Stimulated activated naive CD8-positive, alpha-beta T cell treated with anti-CD3 and anti-CD28 coated beads, Interleukin-15, Interleukin-2, amounts not matched to agents 100 ng/mL and 50 ng/mL, for 24 hours (primary cell): ENCODE data around the gene MYOD1.

Experiments used
- H3K27ac Mint-ChIP-seq: one replicate; pipeline ENCODE4 v1.8.0; 2021; ENCODE audit warnings: mild to moderate bottlenecking, mixed read lengths
- H3K27me3 Mint-ChIP-seq: one replicate; pipeline ENCODE4 v1.8.0; 2021; ENCODE audit warnings: mixed read lengths
- H3K36me3 Mint-ChIP-seq: one replicate; pipeline ENCODE4 v1.8.0; 2021; ENCODE audit warnings: low read depth, mixed read lengths
- H3K4me1 Mint-ChIP-seq: one replicate; pipeline ENCODE4 v1.8.0; 2021; ENCODE audit warnings: low read depth, mixed read lengths
- H3K4me3 Mint-ChIP-seq: one replicate; pipeline ENCODE4 v1.8.0; 2021; ENCODE audit warnings: mild to moderate bottlenecking, mixed read lengths
- H3K9me3 Mint-ChIP-seq: one replicate; pipeline ENCODE4 v1.8.0; 2021; ENCODE audit warnings: mixed read lengths

The MYOD1 gene

DNA sequence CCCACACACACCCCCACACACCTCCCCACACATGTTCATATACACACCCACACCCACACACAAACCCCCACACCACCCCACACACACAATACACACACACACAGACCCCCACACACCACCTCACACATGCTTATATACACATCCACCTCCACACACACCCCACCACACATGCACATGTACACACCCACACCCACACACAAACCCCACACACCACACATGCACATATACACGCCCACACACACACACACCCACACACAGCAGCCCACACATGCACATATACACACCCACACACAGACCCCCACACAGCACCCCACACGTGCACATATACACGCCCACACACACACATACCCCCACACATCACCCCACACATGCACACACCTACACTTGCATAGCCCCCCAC, 44.3 kb downstream of the MYOD1 start:
- H3K36me3 Mint-ChIP-seq, result no peaks in the 10 kb centered on the region
- H3K9me3 Mint-ChIP-seq, result no peaks in the 10 kb centered on the region
- no peak overlapping the region for H3K4me3 Mint-ChIP-seq
- no peaks in the 10 kb centered on the region for H3K4me1 Mint-ChIP-seq
- H3K27me3 Mint-ChIP-seq, result no peaks in the 10 kb centered on the region
- no peak overlapping the region for H3K27ac Mint-ChIP-seq

DNA sequence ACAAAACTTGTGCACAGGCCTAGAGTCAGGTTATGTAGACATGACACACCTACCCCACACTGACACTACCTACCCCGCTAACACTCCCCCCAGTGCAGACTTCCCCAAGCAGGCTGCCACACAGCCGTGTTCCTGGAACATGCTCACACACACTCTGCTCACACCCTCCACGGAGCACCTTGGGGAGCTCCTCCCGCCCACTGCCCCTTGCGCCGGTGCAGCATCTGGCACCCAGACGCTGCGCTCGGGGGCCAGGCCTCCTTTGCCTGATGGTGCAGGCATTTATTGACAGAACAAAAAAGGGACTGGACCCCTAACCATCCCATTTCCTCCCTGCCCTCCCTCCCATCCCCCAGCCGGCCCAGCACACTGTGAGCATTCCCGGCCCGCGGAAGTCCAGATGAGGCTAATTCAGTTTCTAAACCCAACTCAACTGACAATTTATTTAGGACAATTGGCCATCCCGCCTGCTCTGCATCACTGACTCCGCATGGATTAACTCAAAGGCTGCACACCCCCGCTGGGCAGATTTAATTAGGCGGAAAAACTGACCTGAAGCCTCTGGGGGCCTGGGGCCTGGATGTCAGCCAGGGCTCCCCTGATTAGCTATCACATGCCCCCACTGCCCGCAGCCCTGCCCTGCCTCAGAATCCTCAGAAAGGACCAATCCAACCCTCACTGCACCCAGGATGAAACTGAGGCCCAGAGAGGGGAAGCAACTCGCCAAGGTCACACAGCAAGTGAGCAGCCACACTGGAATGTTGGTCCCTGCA, 45.3 kb downstream of the MYOD1 start:
- Mint-ChIP-seq H3K36me3 (no peaks in the 10 kb centered on the region), H3K9me3 (no peaks in the 10 kb centered on the region)

DNA sequence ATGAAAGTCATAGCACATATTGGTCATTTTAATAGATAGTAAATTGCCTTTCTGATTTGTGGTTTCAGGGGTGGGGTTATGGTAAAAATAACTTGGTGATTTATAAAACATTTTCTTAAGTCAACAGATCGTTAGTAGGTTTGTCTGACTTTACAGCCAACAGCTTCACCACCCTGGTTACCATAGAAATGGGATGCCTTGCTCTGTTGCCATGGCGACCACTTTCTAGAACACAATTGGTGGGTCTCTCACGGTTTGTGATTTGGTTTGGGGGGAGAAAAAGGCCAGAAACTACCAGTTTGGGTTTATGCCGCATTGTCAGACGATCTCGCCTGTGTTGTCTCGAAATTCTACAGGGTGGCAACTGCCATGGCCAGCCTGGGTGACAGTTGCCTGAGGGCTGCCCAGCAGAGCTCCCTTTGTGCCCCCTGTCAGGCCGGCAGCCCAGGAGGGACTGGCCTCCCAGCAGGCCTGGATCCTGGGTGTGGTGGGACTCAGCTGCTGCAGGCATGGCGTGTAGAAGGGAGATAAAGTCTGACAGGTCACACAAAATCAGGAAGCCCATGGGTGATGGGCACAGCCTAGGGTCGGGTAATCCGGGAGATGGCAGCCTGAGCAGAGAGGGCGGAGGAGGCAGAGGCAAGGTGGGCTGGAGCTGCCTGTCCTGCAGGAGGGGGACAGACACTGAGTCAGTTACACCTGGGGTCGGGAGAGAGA, 46.1 kb downstream of the MYOD1 start:
- Mint-ChIP-seq H3K4me3 (no peak overlapping the region), H3K27ac (no peak overlapping the region), H3K9me3 (no peaks in the 10 kb centered on the region), H3K4me1 (no peaks in the 10 kb centered on the region), H3K27me3 (no peaks in the 10 kb centered on the region), H3K36me3 (no peaks in the 10 kb centered on the region)

More for the DNA sequence above, 45.3 kb downstream of the MYOD1 start:
- H3K4me1 Mint-ChIP-seq, result no peaks in the 10 kb centered on the region
- no peaks in the 10 kb centered on the region for H3K27me3 Mint-ChIP-seq
- H3K4me3 Mint-ChIP-seq, result no peak overlapping the region
- no peak overlapping the region for H3K27ac Mint-ChIP-seq

DNA sequence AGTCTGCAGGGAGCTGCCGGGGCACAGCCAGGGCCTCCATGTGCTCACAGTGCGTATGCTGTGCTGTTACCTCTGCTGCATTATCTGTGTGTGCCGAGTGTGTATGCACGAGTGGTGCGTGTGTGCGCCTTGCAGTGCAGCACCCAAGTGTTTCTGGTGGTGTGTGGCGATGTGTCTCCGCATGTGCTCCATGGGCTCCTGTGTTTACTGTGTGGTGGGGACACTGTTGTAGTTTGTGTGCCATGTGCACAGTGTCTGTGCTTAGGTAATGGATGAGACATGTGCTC, 46.6 kb downstream of the MYOD1 start:
- Mint-ChIP-seq H3K4me3 (no peak overlapping the region), H3K36me3 (no peaks in the 10 kb centered on the region), H3K9me3 (no peaks in the 10 kb centered on the region), H3K27me3 (no peaks in the 10 kb centered on the region), H3K4me1 (no peaks in the 10 kb centered on the region), H3K27ac (no peak overlapping the region)

DNA sequence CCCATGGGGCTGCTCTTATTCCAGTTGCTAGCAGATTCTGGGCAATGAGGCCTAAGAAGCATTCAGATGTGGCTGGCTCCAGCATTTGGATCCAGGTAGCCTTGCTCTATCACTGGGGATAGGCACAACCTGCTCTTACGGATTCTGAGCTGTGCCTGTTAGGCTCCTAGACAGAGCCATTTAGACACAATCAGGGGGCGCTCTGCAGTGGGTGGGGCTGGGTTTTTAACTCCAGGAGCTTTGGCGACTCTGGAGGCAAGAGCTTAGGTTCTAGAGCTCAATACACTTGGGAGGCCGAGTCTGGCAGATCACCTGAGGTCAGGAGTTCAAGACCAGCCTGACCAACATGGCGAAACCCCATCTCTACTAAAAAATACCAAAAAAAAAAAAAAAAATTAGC, 47.2 kb downstream of the MYOD1 start:
- Mint-ChIP-seq H3K36me3 (no peaks in the 10 kb centered on the region), H3K9me3 (no peaks in the 10 kb centered on the region), H3K4me3 (no peak overlapping the region), H3K27ac (no peak overlapping the region), H3K27me3 (no peaks in the 10 kb centered on the region), H3K4me1 (no peaks in the 10 kb centered on the region)

DNA sequence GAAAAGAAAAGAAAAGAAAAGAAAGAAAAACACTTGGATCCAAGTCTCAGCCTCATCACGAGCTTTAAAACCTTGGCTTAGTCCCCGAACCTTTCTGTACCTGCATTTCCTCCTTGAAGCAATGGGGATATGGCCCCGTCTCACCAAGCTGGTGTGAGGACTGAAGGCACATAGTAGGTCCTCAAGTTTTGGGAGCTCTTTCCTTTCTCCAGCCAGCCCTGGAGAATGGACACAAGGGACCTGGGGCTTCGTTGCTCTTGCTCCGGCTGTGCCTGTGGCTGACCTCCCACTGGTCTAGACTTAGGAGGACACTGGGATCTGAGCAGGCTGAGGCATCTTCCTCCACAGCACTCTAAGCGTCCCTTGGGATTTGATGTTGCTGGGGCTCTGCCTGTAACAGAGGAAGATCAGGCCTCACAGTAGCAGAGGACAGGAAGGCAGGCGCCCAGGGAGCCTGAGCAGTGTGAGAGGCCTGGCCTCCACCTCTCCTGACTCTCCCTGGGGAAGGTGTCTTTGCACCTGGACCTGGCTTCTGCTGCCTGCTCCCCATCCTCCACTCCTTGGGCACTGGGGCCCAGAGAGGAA, 48.0 kb downstream of the MYOD1 start:
- Mint-ChIP-seq H3K36me3 (no peaks in the 10 kb centered on the region), H3K27ac (no peak overlapping the region), H3K27me3 (no peaks in the 10 kb centered on the region), H3K4me3 (no peak overlapping the region), H3K4me1 (no peaks in the 10 kb centered on the region), H3K9me3 (no peaks in the 10 kb centered on the region)

DNA sequence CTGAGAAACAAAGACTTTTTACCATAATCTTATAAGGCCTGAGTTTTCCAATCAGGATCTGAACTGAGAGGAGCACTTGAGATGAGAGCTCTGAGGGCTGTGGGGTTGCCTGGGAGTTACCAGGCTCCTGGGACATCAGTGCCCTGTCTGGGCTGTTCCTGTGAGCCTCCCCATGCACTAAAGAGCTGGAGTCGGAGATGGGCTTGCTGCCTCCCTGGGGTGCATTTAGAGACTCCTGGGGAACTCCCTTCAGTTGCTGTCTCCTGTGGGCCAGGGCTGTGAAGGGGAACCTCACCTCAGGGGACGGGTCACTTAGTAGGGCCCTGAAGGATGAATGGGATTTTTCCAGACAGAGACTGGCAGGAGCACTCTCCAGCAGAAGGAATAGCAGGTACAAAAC, 48.5 kb downstream of the MYOD1 start:
- Mint-ChIP-seq H3K27ac (no peak overlapping the region), H3K36me3 (no peaks in the 10 kb centered on the region), H3K9me3 (no peaks in the 10 kb centered on the region), H3K27me3 (no peaks in the 10 kb centered on the region), H3K4me3 (no peak overlapping the region), H3K4me1 (no peaks in the 10 kb centered on the region)

DNA sequence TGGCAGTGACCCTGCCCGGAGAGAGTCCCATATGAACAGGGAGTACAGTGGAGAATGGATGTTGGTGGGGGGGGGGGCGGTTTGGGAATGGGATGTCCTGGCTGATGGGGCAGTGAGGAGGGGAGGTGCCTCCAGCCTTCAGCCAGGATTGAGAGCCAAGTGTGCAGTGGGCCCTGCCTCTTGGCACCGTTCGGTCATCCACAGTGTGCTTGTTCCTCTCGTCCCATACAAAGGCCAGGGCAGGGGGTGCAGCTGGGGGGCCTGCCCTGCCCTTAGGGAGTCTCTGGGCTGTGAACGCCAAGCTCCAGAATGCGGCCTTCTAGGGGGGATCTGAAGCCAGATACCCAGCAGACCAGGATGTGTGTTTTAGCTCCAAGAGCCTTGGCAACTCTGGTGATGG, 49.2 kb downstream of the MYOD1 start:
- no peaks in the 10 kb centered on the region for H3K4me1 Mint-ChIP-seq
- H3K36me3 Mint-ChIP-seq, result no peaks in the 10 kb centered on the region
- no peaks in the 10 kb centered on the region for H3K27me3 Mint-ChIP-seq
- H3K27ac Mint-ChIP-seq, result no peak overlapping the region
- no peaks in the 10 kb centered on the region for H3K9me3 Mint-ChIP-seq
- H3K4me3 Mint-ChIP-seq, result no peak overlapping the region

DNA sequence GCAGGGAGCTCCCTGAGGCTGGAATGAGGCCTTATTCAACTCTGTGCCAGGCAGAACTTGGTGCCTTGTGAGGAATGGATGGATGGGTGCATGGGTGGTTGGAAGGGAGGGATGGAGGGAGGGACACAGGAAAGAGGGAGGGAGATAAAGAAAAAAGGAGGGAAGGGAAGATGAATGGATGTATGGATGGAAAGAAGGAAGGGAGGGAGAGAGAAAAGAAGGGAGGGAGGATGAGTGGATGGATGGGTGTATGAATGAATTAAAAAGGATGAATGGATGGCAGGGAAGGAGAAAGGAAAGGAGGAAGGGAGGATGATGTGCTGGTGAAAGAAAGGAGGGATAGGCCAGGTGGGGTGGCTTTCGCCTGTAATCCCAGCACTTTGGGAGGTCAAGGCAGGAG, 49.8 kb downstream of the MYOD1 start:
- Mint-ChIP-seq H3K27ac (no peak overlapping the region), H3K9me3 (no peaks in the 10 kb centered on the region), H3K36me3 (no peaks in the 10 kb centered on the region), H3K4me1 (no peaks in the 10 kb centered on the region), H3K27me3 (no peaks in the 10 kb centered on the region), H3K4me3 (no peak overlapping the region)

DNA sequence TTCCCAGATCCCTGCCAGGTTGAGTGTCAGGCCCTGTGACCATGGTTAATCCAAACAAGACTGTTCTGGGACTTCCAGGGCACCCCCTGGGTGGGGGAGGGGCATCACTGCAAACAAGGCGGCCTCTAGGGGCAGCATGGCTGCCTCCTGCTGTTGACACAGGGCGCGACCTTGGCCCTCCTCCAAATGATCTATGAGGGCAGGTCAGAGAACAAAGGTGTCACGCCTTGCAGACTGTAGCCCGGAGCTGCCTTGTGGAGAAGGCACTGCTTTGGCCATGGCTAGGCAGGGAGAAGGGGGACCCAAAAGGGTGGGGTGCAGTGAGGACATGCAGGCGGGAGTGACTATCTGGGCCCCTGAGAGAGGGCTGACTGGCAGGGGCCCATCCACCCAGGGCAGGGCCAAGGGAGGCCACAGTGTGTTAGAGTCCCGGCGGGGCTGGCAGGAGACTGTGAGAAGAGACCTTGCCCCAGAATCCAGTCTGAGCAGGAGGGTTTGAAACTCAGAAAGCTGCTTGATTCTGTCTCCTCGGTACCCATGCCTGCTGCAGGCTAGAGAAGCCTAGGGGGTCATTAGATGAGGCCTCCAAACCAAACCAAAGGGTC, 50.8 kb downstream of the MYOD1 start:
- Mint-ChIP-seq H3K27me3 (no peaks in the 10 kb centered on the region), H3K27ac (no peak overlapping the region), H3K4me1 (no peaks in the 10 kb centered on the region), H3K9me3 (no peaks in the 10 kb centered on the region), H3K36me3 (no peaks in the 10 kb centered on the region), H3K4me3 (no peak overlapping the region)

DNA sequence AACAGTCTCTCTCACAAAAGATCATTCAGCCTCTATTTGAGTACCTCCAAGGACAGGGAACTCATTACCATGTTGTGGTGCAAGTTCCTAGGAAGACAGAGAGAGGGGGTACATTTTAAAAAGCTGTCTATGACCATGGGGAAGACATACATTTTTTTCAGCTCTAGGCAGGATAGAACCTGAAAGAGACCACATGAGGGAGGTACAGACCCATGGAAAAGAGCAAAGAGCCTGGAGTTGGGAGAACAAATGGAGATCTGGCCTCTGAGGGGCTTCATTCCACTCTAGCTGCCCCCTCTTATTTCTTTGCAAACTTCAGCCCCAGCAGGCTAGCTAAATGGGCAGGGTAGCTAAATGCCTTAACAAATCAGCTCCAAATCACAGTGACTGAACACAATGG, 51.5 kb downstream of the MYOD1 start:
- Mint-ChIP-seq H3K4me1 (no peaks in the 10 kb centered on the region), H3K9me3 (no peaks in the 10 kb centered on the region), H3K27me3 (no peaks in the 10 kb centered on the region), H3K4me3 (no peak overlapping the region), H3K27ac (no peak overlapping the region), H3K36me3 (no peaks in the 10 kb centered on the region)

DNA sequence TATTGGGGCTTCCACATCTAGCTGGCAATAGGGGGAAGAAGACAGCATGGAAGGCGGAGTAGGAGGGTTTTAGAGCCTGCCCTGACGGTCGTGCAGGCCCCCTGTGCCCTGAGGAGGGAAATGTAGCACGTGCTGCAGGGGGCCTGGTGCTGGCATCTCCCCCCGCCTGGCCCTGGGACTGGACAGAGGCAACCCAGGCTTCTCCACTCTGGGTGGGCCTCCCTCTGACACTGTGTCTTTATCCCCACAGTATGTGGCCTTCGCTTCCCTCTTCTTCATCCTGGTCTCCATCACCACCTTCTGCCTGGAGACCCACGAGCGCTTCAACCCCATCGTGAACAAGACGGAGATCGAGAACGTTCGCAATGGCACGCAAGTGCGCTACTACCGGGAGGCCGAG, 52.0 kb downstream of the MYOD1 start:
- Mint-ChIP-seq H3K4me1 (no peaks in the 10 kb centered on the region), H3K27me3 (no peaks in the 10 kb centered on the region), H3K9me3 (no peaks in the 10 kb centered on the region), H3K4me3 (no peak overlapping the region), H3K36me3 (no peaks in the 10 kb centered on the region), H3K27ac (no peak overlapping the region)
